PFSK-1 (cell line): ENCODE measurements around the gene C4orf17.

Experiments used
- POLR2AphosphoS5 ChIP-seq: IDR thresholded peaks from 2 replicates; pipeline ENCODE4 v1.6.1; 2012; ENCODE audit warnings: low read depth, mild to moderate bottlenecking, control low read depth, low read length, moderate library complexity
- REST ChIP-seq, 2 experiments: IDR thresholded peaks; 2 replicates each; pipeline versions ENCODE4 v1.6.1 to v1.8.0; 2011 to 2012; ENCODE audit warnings: low read depth in 2 of 2, low read length in 2 of 2, control low read depth in 1 of 2, inconsistent platforms in 1 of 2, mild to moderate bottlenecking in 1 of 2, moderate library complexity in 1 of 2; ENCODE audit not compliant: insufficient read depth in 1 of 2
- SIN3A ChIP-seq: IDR thresholded peaks from 2 replicates; pipeline ENCODE4 v1.6.1; 2012; ENCODE audit warnings: mild to moderate bottlenecking, low read length, moderate library complexity, borderline replicate concordance; ENCODE audit not compliant: insufficient read depth

- TF ChIP-seq POLR2AphosphoS5 (no peak), REST (IDR thresholded peaks at IDR 0.05; ENCODE audit: insufficient read depth in 1 of 2, low read depth in 2 of 2, low read length in 2 of 2) (no peak), SIN3A (no peak)
Measured at GRCh38 chr4:99485212-99485611, 25.6 kb upstream of the C4orf17 start.
